Activated T-helper 1 cell treated with anti-CD3 and anti-CD28 coated beads, Interleukin-12 subunit alpha, Interleukin-12 subunit beta, Interleukin-2, Interleukin-4 antibody, amounts not matched to agents 30 ng/mL and 10 ng/mL and 1 ng/mL, durations not matched to agents 14 hours and 24 hours and 36 hours (primary cell): ENCODE measurements around the gene ZNRF4. TPM values are rescaled to one million over a fixed set of nuclear protein-coding genes. Genes with fewer than 3 reads are reported as not detected.
"Not testable (repeated sequence)": the region's sequence is repeated elsewhere in the genome, so short reads cannot be mapped to it uniquely, and the experiment has no call there.

ENCODE experiments used
- DNase-seq: peaks from one replicate; pipeline ENCODE4 v3.0.0; 2021; ENCODE audit warnings: low spot score
- H3K27ac Mint-ChIP-seq: one replicate; pipeline ENCODE4 v1.8.0; 2021; ENCODE audit warnings: mild to moderate bottlenecking, mixed read lengths
- H3K27me3 Mint-ChIP-seq: one replicate; pipeline ENCODE4 v1.8.0; 2022; ENCODE audit warnings: mild to moderate bottlenecking, moderate library complexity, mixed read lengths; ENCODE audit not compliant: insufficient read depth
- H3K36me3 Mint-ChIP-seq: one replicate; pipeline ENCODE4 v1.8.0; 2021; ENCODE audit warnings: low read depth, mixed read lengths
- H3K4me1 Mint-ChIP-seq: one replicate; pipeline ENCODE4 v1.8.0; 2021; ENCODE audit warnings: low read depth, mixed read lengths
- H3K4me3 Mint-ChIP-seq: one replicate; pipeline ENCODE4 v1.8.0; 2021; ENCODE audit warnings: mild to moderate bottlenecking, moderate library complexity, mixed read lengths
- H3K9me3 Mint-ChIP-seq: one replicate; pipeline ENCODE4 v1.8.0; 2021; ENCODE audit warnings: mixed read lengths
- intact Hi-C: fragments of 100-400 bp; cut with micrococcal nuclease; formaldehyde crosslinking; loops from one replicate; pipeline ENCODE4 v1.15.1; 2024
- total RNA-seq: library from RNA; stranded (reverse); gene quantifications from 2 replicates; pipeline ENCODE4 v1.2.3, GENCODE V29; 2022

Gene ZNRF4
- total RNA-seq, 1 donor from 2014 or later: not detected

- no peaks in the 10 kb centered on the region for H3K36me3 Mint-ChIP-seq
- no peaks in the 10 kb centered on the region for H3K4me1 Mint-ChIP-seq
Measured at GRCh38 chr19:5434351-5434917, 20.8 kb upstream of the ZNRF4 start.

GRCh38 chr19:5434970-5435641, 20.1 kb upstream of the ZNRF4 start:
- Mint-ChIP-seq H3K9me3 (peaks cover 3% of the 10 kb centered on the region), H3K27me3 (peaks cover 7% of the 10 kb centered on the region), H3K27ac (no peak overlapping the region), H3K4me3 (no peak overlapping the region), H3K36me3 (no peaks in the 10 kb centered on the region), H3K4me1 (no peaks in the 10 kb centered on the region)
- intact Hi-C loops: no loop called here
- no peak for DNase-seq

More at GRCh38 chr19:5434351-5434917, 20.8 kb upstream of the ZNRF4 start:
- Mint-ChIP-seq H3K9me3 (peaks cover 3% of the 10 kb centered on the region), H3K4me3 (no peak overlapping the region), H3K27ac (no peak overlapping the region), H3K27me3 (peaks cover 7% of the 10 kb centered on the region)
- intact Hi-C loops: no loop called here
- DNase-seq: no peak

- Mint-ChIP-seq H3K27ac (no peak overlapping the region), H3K9me3 (peaks cover 3% of the 10 kb centered on the region), H3K4me3 (no peak overlapping the region), H3K27me3 (peaks cover 7% of the 10 kb centered on the region), H3K36me3 (no peaks in the 10 kb centered on the region), H3K4me1 (no peaks in the 10 kb centered on the region)
- intact Hi-C loops: no loop called here
- DNase-seq: no peak
Measured at GRCh38 chr19:5435642-5436017, 19.6 kb upstream of the ZNRF4 start.

DNA sequence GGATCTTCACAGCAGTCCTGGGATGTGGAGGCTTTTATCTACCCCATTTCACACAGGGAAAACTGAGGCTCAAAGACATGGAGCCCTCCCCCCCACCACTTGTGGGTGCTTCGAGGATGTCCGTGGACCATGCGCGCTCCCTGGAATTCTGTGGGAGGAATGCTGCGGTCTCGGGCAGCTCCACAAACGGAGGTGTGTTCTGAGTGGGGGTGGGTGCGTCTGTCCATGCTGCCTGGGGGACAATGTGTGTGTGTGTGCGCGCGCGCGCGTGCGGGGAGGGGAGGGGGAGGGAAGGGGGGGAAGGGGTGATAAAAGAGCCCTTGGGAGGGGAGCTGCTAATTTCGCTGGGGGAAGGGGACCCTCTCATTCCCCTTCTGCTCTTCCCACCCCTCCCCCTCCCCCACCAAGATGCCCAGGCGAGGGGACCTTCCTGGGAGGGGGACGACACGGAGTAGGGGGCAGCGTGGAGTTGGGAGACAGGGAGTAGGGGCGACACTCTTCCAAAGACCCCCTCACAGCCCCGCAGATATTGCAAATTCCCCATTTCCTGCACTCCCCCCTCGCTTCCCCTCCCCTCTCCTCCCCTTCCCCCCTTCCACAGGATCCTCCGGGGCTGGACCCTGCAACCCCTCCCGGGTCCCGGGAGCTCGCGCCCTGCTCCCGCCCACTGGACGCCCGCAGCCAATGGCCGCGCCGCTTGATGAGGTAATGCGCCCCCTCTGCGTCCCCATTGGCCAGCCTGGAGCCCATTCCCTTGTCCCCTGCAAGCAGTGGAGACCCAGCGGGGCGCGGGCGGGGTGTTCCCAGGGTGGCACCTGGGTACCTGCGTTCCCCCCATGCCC, 18.9 kb upstream of the ZNRF4 start:
- H3K27ac Mint-ChIP-seq: no peak overlapping the region
- H3K9me3 Mint-ChIP-seq: peaks cover 3% of the 10 kb centered on the region
- no peak for DNase-seq
- H3K36me3 Mint-ChIP-seq: no peaks in the 10 kb centered on the region
- no peaks in the 10 kb centered on the region for H3K4me1 Mint-ChIP-seq
- peaks cover 6% of the 10 kb centered on the region for H3K27me3 Mint-ChIP-seq
- intact Hi-C loops: no loop called here
- no peak overlapping the region for H3K4me3 Mint-ChIP-seq

- intact Hi-C loops: no loop called here
- no peak for DNase-seq
- H3K27me3 Mint-ChIP-seq: peaks cover 4% of the 10 kb centered on the region
- no peaks in the 10 kb centered on the region for H3K4me1 Mint-ChIP-seq
- H3K27ac Mint-ChIP-seq: no peak overlapping the region
- H3K9me3 Mint-ChIP-seq: peaks cover 3% of the 10 kb centered on the region
- H3K4me3 Mint-ChIP-seq: no peak overlapping the region
- no peaks in the 10 kb centered on the region for H3K36me3 Mint-ChIP-seq
Measured at GRCh38 chr19:5436948-5437306, 18.3 kb upstream of the ZNRF4 start.

GRCh38 chr19:5438756-5439155, 16.5 kb upstream of the ZNRF4 start:
- H3K9me3 Mint-ChIP-seq, intact Hi-C loops, DNase-seq, H3K4me1 Mint-ChIP-seq, H3K36me3 Mint-ChIP-seq, H3K4me3 Mint-ChIP-seq, H3K27me3 Mint-ChIP-seq, H3K27ac Mint-ChIP-seq: not testable (repeated sequence)

- Mint-ChIP-seq H3K9me3 (no peaks in the 10 kb centered on the region), H3K36me3 (no peaks in the 10 kb centered on the region), H3K27me3 (peaks cover 4% of the 10 kb centered on the region), H3K4me3 (no peak overlapping the region), H3K27ac (no peak overlapping the region), H3K4me1 (no peaks in the 10 kb centered on the region)
- intact Hi-C loops: no loop called here
- no peak for DNase-seq
Measured at GRCh38 chr19:5439452-5439851, 15.8 kb upstream of the ZNRF4 start.

DNA sequence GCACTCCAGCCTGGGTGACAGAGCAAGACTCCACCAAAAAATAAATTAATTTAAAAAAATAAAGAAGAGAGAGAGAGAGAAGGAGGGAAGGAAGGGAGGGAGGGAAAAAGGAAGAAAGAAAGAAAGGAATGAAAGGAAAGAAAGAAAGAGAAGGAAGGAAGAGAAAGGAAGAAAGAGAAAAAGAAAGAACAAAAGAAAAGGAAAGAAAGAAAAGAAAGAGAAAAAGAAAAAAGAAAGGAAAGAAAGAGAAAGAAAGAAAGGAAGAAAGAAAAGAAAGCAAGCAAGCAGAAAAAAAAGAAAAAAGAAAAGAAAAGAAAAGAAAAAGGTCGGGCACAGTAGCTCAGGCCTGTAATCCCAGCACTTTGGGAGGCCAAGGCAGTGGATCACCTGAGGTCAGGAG, 14.9 kb upstream of the ZNRF4 start:
- no peak for DNase-seq
- Mint-ChIP-seq H3K36me3 (no peaks in the 10 kb centered on the region), H3K27me3 (peaks cover 4% of the 10 kb centered on the region), H3K4me1 (no peaks in the 10 kb centered on the region), H3K4me3 (no peak overlapping the region), H3K9me3 (no peaks in the 10 kb centered on the region), H3K27ac (no peak overlapping the region)
- intact Hi-C loops: no loop called here

DNA sequence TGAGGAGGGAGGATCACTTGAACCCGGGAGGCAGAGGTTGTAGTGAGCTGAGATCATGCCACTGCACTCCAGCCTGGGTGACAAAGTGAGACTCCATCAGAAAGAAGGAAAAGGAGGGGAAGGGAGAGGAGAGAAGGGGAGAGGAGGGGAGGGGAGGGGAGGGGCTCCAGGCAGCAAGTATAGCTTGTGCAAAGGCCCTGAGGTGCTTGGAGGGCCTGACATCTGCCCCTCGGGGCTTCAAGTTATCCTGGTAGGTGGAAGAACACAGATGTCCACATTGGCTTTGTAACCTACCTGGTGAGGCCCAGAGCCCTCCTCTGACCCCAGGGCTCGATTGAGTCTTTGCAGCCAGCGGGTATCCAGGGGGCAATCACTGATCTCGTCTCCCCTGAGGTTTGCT, 11.5 kb upstream of the ZNRF4 start:
- no peak overlapping the region for H3K4me3 Mint-ChIP-seq
- no peaks in the 10 kb centered on the region for H3K9me3 Mint-ChIP-seq
- H3K36me3 Mint-ChIP-seq: no peaks in the 10 kb centered on the region
- H3K27me3 Mint-ChIP-seq: no peaks in the 10 kb centered on the region
- DNase-seq: no peak
- H3K4me1 Mint-ChIP-seq: no peaks in the 10 kb centered on the region
- no peak overlapping the region for H3K27ac Mint-ChIP-seq
- intact Hi-C loops: no loop called here

- DNase-seq: no peak
- Mint-ChIP-seq H3K4me1 (no peaks in the 10 kb centered on the region), H3K27ac (no peak overlapping the region), H3K9me3 (no peaks in the 10 kb centered on the region), H3K27me3 (no peaks in the 10 kb centered on the region), H3K4me3 (no peak overlapping the region), H3K36me3 (no peaks in the 10 kb centered on the region)
- intact Hi-C loops: no loop called here
Measured at GRCh38 chr19:5444431-5444830, 10.8 kb upstream of the ZNRF4 start.

DNA sequence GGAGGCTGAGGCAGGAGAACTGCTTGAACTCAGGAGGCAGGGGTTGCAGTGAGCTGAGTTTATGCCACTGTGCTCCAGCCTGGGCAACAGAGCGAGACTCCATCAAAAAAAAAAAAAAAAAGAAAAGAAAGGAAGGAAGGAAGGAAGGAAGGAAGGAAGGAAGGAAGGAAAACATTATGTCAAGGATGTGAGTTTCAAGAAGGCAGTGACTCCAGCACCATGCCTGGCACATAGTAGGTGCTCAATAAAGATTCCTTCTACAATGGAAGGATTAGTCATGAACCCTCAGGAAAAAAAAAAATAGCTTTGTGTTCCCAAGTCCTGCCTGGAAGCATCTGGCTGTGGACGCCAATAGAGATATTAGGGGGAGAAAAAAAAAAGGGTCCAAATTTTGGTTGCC, 10.1 kb upstream of the ZNRF4 start:
- no peak overlapping the region for H3K4me3 Mint-ChIP-seq
- no peak overlapping the region for H3K27ac Mint-ChIP-seq
- no peaks in the 10 kb centered on the region for H3K36me3 Mint-ChIP-seq
- intact Hi-C loops: no loop called here
- DNase-seq: no peak
- H3K27me3 Mint-ChIP-seq: no peaks in the 10 kb centered on the region
- H3K9me3 Mint-ChIP-seq: no peaks in the 10 kb centered on the region
- no peaks in the 10 kb centered on the region for H3K4me1 Mint-ChIP-seq

DNA sequence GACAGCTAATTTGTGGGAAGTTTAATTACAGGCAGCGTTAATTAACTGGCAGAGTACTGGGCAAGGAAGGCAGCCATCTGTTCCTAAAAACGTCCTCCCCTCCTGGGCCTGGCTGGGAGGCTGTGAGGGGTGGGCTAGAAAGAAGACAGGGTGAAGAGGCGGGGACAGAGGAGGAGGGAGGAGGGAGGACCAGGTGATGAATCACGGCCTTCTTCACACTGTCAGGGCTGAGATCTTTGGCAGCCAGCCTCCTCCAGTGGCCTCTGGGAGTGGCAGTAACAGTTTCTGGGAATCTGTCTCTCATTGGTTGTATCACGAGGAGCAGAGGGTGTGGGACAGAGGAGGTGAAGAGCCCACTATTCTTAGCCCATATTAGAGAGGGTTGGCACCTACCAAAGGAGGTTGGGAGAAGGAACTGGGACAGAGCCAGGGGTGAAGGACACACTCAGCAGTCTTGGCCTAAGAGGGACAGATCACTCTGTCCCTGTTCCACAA, 9.6 kb upstream of the ZNRF4 start:
- intact Hi-C loops: no loop called here
- Mint-ChIP-seq H3K27me3 (no peaks in the 10 kb centered on the region), H3K27ac (no peak overlapping the region), H3K4me3 (no peak overlapping the region), H3K9me3 (no peaks in the 10 kb centered on the region), H3K4me1 (no peaks in the 10 kb centered on the region), H3K36me3 (no peaks in the 10 kb centered on the region)
- DNase-seq: no peak

DNA sequence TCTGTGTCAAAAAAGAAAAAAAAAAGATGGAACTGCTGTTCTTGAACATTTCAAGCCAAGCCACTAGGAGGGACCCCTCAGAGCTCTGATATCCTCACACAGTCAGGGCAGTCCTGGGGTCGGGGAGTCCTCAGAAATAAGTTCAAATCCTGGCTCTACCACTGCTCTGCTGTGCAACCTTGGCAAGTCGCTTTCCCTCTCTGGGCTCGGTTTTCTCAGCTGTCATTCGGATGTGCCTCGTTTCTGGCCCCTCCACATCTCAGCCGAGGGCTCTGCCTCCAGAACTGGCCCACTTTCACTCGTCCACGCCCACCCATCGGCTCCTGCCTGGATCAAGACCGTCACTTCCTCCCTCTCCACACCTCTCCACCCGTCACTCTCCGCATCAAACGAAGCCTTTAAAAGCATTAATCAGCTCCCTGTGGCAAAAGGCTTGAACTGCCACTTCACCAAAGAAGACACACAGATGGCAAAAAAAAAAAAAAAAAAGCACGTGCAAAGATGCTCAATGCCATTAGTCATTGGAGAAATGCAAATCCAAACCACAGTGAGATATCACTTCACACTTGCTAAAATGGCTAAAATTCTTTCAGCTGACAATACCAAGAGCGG, 7.4 kb upstream of the ZNRF4 start:
- intact Hi-C loops: no loop called here
- no peaks in the 10 kb centered on the region for H3K4me1 Mint-ChIP-seq
- no peaks in the 10 kb centered on the region for H3K9me3 Mint-ChIP-seq
- no peak overlapping the region for H3K4me3 Mint-ChIP-seq
- no peaks in the 10 kb centered on the region for H3K27me3 Mint-ChIP-seq
- DNase-seq: no peak
- no peaks in the 10 kb centered on the region for H3K36me3 Mint-ChIP-seq
- no peak overlapping the region for H3K27ac Mint-ChIP-seq
